Measurements from ENCODE around the gene DOCK2.

Gene DOCK2

DNA sequence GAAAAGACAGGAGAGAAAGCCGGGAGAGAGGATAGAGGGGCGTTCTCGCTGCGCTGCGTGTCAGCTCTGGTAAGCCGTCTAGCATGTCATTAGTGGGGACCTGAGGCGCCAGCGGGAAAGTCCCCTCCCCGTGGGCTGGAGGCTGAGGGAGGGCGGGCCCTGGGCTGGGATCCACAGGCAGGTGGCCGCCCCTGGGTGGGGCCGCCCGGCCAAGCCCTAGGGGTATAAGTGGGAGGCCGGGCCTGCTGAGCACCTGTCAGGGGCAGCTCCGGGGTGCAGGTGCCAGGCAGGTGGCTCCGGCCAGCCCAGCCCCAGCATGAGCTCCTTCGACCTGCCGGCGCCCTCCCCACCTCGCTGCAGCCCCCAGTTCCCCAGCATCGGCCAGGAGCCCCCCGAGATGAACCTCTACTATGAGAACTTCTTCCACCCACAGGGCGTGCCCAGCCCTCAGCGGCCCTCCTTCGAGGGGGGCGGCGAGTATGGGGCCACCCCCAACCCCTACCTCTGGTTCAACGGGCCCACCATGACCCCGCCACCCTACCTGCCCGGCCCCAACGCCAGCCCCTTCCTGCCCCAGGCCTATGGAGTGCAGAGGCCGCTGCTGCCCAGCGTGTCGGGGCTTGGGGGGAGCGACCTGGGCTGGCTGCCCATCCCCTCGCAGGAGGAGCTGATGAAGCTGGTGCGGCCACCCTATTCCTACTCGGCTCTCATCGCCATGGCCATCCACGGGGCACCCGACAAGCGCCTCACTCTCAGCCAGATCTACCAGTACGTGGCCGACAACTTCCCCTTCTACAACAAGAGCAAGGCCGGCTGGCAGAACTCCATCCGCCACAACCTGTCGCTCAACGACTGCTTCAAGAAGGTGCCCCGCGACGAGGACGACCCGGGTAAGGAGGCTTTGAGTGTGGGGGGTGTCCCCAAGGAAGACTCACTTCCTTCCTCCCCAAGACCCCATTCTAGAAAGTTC is 468.9 kb downstream of the DOCK2 start, which contains the start of gene FOXI1:
Gene FOXI1, plus strand, starts transcription at position 256 of the 970 bp plus-strand sequence. Its CDS starts 61 bp downstream, at position 317.
- no peak for TF ChIP-seq POLR2A (IDR thresholded peaks at IDR 0.05; ENCODE audit: low read depth, low read length)
- DNase-seq (ENCODE audit: insufficient read length, low spot score) (no peak), FAIRE-seq (no peak)

DNA sequence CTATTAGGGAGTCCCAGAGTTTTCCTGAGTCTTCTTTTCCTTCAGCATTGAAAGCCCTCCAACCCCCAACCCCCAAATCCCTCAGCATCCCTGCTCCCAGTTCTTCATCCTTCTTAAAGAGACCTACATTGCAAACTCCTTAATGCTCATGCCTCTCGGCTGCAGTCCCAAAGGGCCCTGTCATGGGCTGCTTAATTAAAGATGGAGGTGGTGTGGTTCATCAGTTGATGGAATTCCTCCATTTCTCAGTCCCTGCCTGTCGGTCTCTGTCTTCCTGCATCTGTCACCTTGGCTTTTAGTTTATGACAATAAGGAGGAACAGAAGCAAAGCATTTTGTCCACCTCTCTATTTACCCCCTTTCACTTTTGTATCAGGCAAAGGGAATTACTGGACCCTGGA is 470.6 kb downstream of the DOCK2 start:
- no peak for TF ChIP-seq POLR2A (IDR thresholded peaks at IDR 0.05; ENCODE audit: low read depth, low read length)
- DNase-seq (ENCODE audit: insufficient read length, low spot score) (no peak), FAIRE-seq (no peak)

DNA sequence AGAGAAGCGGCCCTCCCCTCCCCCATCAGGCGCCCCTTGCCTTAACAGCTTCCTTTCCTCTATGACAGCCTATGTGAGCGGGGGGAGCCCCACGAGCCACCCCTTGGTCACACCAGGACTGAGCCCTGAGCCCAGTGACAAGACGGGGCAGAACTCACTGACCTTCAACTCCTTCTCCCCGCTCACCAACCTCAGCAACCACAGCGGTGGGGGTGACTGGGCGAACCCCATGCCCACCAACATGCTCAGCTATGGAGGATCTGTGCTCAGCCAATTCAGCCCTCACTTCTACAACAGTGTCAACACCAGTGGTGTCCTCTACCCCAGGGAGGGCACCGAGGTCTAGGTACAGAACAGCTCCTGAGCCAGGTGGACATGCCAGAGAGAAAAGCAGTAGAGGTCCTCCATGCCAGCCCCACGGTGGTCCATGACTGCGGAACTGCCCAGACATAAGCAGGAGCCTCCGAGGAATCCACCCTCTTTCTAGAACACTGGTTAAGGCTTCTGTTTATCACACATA is 471.3 kb downstream of the DOCK2 start:
- no peak for FAIRE-seq

DNA sequence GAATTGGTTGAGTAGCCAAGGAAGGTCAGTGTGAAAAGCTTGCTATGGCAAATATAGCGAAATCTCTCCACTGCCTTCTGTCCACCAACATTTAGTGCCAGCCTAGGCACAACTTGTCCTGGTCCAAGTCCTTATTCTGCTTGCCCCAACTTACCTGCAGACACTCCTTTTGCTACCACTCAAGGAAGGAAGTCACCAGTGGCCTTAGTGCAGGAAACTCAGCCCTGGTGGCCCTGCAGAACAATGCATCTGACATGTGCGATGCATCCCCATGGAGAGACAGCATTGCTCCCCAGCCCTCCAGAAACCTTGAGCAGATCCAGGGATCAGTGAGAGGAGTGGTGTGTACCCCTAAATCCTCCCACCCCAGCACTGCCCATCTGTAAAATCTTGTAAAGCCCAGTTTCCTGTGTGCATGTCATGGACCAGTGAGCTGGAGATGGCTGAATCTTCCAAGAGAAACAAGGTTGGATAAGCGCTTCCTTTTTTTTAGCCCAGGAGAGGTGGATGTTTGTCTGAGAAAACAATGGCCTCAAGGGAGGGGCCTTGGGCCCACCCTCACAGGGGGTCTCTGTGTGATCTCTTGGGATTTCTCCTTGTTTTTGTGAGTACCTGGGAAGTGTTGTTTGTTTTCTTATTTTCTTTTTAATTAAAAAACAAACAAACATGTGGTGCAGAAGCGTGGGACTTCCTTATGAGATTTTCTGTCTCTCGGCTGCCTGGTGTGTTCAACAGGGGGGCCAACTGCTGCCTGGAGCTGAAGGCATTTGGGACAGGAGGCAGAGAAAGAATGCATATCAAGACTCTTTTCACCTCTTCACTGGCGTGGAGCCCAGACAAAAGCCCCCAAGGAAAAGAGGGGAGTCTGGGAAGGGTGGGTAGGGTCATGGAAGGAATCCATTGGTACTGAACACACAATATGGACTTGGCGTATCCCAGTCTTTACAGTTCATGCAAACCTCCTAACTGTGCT is 472.3 kb downstream of the DOCK2 start:
- DNase-seq (ENCODE audit: insufficient read length, low spot score) (no peak), FAIRE-seq (no peak)
- no peak for TF ChIP-seq POLR2A (IDR thresholded peaks at IDR 0.05; ENCODE audit: low read depth, low read length)

More for the DNA sequence above, 471.3 kb downstream of the DOCK2 start:
- no peak for DNase-seq (ENCODE audit: insufficient read length, low spot score)
- no peak for TF ChIP-seq POLR2A (IDR thresholded peaks at IDR 0.05; ENCODE audit: low read depth, low read length)

DNA sequence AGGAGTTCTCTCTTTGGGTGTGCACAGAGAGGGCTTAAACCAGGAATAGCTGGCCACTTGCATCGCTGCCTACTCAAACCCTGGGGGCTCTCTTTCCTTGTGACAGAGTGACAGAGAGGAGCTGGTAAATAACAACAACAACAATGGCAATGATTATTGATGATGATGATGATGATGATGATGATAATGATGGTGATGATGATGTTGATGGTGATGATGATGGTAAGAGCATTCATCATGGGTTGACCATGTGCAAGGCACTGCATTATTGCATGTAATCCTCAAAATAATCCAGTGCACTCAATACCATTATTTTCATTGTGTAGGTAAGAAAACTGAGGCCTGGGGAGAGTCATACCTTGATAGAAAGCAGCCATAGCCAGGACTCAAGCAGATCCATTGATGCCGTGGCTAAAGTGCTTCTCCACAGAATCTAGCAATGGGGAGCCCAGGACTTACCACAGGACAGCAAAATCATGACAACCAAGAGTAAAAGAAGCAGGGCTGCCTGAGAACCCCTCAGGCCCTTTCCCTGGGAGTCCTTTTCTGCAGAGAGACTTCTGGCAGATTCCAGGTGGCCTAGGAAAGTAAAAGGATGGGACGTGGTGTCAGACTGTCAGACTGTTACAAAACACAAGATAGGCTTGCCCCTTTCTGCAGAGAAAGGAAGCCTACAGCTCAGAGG is 473.5 kb downstream of the DOCK2 start:
- FAIRE-seq: no peak
- TF ChIP-seq POLR2A (IDR thresholded peaks at IDR 0.05; ENCODE audit: low read depth, low read length): no peak
- DNase-seq (ENCODE audit: insufficient read length, low spot score): no peak

DNA sequence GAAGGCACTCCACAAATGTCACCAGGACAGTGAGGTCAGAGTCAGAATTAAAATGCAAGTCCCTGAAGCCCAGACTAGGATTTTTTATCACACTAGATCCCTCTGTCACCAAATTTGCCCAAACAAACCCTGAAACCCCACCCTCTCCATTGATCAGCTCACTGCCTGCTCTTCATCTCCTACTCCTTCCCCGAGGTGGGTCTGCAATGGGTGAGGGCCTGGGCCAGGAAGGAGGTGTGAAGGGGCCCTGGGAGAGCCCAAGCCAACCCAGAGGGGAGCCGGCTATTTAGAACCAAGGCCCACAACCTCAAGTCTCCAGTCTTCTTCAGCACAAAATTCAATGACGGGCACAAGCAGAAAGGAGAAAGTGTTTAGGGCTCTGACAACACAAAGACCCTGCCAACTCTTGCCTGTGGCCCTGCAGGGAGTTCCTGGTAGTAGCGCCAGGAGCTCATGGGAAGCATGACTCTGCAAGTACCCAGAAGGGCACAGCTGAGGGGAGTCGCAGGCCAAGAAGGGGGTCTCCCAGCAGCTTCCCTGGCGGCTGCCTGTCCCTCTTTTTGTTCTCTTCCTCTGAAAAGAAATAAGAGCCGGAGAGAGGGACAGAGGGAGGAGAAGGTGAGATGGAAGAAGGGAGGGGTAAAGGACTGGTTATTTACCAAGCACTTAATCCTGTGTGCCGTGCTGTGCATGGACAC is 474.2 kb downstream of the DOCK2 start:
- FAIRE-seq: no peak
- no peak for TF ChIP-seq POLR2A (IDR thresholded peaks at IDR 0.05; ENCODE audit: low read depth, low read length)
- no peak for DNase-seq (ENCODE audit: insufficient read length, low spot score)

DNA sequence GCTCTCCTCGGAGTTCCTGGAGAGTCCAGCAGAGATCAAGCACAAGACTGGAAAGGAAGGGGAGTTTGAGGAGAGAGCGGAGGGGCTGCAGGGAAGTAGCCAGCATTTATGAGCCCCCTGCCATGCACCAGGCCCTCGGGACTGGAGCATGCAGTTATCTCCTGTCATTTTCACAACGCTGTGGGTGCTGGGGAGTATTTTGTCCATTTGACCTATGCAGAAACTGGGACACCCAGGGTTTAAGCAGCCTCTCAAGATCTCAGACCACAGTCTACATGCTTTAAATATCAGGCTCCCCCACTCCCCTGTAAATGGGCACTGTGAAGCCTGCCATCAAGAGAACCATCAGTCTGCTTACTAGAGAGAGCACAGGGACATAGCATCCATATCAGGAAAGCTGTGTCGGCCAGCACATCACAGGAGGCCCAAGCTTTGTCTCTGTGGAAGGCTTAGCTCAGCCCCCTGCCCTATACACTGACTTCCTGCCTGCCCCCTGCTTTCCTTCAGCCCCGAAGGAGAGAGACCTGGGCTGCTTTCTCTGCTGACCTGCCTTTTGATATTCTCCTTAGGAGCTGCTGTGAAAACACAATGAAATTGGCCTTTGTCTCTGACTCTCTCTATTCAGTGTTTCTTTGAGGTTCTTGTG is 475.9 kb downstream of the DOCK2 start:
- no peak for TF ChIP-seq POLR2A (IDR thresholded peaks at IDR 0.05; ENCODE audit: low read depth, low read length)
- FAIRE-seq (no peak), DNase-seq (ENCODE audit: insufficient read length, low spot score) (no peak)

DNA sequence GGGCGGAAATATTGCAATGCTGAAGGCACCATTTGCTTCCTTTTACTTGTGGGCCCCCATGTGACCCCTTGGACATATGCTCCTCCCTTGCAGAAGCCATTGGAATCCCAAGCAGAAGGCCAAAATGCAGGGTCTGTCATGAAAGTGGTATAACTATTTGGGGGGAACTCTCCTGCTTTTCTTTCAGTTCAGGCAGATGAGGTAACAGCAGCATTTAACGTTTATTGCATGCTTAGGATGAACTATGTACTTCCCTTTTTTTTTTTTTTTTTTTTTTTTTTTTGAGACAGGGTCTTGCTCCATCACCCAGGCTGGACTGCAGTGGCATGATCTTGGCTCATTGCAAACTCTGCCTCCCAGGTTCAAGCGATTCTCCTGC is 476.4 kb downstream of the DOCK2 start:
- TF ChIP-seq POLR2A (IDR thresholded peaks at IDR 0.05; ENCODE audit: low read depth, low read length): no peak
- FAIRE-seq: no peak
- DNase-seq (ENCODE audit: insufficient read length, low spot score): no peak

DNA sequence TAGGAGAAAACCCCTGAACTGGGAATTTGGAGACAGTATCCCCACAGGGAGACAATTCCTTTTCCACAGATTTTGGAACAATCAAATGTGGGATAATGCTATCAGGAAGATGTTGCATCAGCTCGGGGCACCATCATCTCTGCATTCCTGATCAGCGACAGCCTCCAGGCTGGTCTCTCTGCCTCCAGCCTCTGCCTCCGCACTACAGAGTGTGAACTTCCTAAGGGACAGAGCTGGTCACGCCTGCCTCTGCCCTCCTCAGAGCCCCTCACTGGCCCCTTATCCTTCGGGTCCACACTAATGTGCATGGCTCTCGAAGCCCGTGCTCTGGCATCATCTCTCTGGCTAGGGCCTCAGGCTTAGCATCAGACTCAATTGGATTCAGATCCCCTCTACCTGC is 477.2 kb downstream of the DOCK2 start:
- TF ChIP-seq POLR2A (IDR thresholded peaks at IDR 0.05; ENCODE audit: low read depth, low read length): no peak
- FAIRE-seq (no peak), DNase-seq (ENCODE audit: insufficient read length, low spot score) (no peak)

DNA sequence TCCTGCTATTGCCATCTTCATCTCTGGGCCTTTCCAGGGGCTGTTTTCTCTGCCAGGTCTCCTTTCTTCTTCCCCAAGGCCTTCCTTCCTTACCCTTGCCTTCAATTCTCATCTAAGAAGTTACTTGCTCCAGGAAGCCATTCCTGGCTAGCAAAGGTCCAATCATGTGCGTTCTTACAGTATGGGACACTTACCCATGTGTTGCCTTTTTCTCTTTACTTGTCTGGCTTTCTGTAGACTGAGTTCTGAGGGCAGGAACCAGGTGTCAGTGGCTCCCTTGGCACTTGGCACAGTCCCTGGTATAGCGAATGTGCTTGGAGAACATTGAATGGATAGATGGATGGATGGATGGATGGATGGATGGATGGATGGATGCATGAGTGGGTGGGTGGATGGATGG is 478.9 kb downstream of the DOCK2 start:
- FAIRE-seq (no peak), DNase-seq (ENCODE audit: insufficient read length, low spot score) (no peak)
- no peak for TF ChIP-seq POLR2A (IDR thresholded peaks at IDR 0.05; ENCODE audit: low read depth, low read length)

DNA sequence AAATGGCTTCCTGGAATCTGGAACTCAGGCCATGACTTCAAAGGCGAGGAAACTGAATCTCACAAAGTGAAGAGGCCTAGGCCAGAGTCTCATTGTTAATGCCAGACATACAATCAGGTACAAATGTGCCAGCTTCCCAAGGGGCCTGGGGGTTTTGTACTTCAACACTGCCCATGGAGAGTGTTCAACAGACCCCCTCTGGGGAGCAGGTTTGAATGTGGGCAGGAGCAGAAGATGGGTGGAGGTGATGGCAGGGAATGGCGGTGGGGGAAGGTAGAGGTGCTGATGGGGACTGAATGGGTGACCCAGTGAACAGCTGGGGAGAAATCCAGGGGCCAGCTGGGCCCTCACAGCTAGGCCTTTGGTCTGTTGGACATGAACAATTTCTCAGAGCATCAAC is 480.7 kb downstream of the DOCK2 start:
- FAIRE-seq: no peak
- no peak for TF ChIP-seq POLR2A (IDR thresholded peaks at IDR 0.05; ENCODE audit: low read depth, low read length)
- no peak for DNase-seq (ENCODE audit: insufficient read length, low spot score)

DNA sequence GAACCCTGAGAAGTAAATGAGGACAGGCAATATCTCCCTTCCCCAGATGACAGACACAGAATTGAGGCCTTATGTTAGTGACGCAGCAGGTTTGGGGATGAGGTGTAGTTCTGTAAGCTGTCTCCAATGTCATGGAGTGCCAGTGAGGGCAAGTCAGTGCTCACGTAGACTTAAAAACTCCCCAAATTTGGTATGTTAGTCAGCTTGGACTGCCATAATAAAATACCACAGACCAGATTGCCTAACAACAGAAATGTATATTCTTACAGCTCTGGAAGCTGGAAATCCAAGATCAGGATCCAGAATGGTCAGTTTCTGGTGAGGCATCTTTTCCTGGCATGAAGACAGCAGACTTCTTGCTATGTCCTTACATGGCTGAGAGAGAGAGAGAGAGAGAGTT is 483.5 kb downstream of the DOCK2 start:
- TF ChIP-seq POLR2A (IDR thresholded peaks at IDR 0.05; ENCODE audit: low read depth, low read length): no peak
- DNase-seq (ENCODE audit: insufficient read length, low spot score) (no peak), FAIRE-seq (no peak)
